DMS53 treated with DMSO at 0.1 percent for 48 hours (cell line): ENCODE measurements around the gene SHISA5.
"Not testable (repeated sequence)": the region's sequence is repeated elsewhere in the genome, so short reads cannot be mapped to it uniquely, and the experiment has no call there.

Experiments used
- DNase-seq: peaks from one replicate; lab custom pipeline; 2025; ENCODE audit not compliant: unreplicated experiment; lab: John Stamatoyannopoulos, UW

SHISA5 gene

DNA sequence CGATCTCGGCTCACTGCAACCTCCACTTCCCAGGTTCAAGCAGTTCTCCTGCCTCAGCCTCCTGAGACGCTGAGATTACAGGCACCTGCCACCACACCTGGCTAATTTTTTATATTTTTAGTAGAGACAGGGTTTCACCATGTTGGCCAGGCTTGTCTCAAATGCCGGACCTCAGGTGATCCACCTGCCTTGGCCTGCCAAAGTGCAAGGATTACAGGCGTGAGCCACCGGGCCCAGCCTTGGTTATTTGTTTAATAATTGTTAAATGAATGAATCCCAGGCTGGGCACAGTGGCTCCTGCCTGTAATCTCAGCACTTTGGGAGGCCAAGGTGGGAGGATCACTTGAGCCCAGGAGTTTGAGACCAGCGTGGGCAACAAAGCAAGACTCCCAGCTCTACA lies 42.2 kb downstream of the SHISA5 start:
- not testable (repeated sequence) for DNase-seq

DNA sequence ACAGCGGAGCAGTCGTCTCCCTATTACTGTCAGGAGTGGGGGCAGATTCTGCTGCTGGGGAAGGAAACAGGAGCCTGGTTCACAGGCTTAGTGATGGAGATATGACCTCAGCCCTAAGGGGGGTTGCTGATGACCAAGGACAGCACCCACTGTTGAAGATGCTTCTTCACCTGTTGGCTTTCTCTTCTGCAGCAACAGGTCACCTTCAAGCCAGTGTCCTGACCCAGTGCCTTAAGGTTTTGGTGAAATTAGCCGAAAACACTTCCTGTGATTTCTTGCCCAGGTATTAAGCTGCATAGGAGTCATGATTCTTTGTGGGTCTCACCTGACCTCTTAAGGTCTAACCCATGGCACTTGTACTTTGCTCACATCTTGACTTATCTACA lies 43.5 kb downstream of the SHISA5 start:
- no peak for DNase-seq

DNA sequence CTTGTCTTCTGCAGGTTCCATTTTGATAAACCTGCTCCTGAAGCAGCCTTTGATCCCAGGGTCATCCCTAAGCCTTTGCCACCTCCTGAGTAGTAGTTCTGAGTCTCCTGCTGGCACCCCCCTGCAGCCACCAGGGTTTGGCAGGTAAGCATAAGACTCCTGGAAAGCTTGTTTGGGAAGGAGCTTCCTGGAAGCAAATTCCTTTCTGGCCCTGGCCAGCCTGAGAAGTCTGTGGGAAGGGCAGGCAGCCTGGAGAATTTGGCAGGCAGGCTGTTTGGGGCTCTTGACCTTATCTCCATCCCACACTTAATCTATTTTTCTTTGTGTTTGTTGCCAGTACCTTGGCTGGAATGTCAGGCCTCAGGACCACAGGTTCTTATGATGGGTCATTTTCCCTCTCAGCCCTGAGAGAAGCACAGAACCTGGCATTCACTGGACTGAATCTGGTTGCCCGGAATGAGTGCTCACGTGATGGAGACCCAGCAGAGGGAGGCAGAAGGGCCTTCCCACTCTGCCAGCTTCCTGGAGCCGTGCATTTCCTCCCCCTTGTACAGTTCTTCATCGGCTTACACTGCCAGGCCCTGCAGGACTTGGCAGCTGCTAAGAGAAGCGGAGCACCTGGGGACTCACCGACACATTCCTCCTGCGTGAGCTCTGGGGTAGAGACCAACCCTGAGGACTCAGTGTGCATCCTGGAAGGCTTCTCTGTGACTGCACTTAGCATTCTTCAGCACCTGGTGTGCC lies 44.0 kb downstream of the SHISA5 start:
- DNase-seq, result no peak

DNA sequence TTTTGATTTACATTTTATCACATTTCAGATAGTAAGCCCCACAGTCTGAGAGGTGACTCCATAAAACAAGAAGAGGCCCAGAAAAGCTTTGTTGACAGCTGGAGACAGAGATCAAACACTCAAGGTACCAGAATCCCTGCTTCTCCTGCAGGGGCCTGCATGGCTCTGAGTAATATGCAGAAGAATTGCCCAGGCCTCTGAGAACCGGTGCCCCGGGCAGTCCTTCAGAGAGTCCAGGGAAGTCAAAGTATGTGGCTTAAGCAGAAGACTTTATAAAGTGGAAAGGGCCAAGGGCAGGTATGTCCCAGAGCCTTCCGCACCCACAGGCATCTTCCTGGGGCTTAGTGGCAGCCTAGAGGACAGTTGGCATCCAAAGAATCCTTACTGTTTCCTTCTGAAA lies 44.6 kb downstream of the SHISA5 start:
- DNase-seq, result no peak

DNA sequence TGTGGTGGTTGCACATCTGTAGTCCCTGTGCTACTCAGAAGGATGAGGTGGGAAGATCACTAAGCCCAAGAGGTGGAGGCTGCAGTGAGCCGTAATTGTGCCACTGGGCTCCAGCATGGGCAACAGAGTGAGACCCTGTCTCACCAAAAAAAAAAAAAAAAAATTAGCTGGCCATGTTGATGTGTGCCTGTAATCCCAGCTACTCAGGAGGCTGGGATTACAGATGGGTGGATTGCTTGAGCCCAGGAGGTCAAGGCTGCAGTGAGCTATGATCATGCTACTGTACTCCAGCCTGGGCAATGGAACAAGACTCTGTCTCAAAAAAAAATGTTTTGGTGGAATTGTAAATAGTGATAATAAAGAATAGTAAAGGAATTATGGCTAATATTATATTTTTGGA lies 47.5 kb downstream of the SHISA5 start:
- DNase-seq, result no peak

DNA sequence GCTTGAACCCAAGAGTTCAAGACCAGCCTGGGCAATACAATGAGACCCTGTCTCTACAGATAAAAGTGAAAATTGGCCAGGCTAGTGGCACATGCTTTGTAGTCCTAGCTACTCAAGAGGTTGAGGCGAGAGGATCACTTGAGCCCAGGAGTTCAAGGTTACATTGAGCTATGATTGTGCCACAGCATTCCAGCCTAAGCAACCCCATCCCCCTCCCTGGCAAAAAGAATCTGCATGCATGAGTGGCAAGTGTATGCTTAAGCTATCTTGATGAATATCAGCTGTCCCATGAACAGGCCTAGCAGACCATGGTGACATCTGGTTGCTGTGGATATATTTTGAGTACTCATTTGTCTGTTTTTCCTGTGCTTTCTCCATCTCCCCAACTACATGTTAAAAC lies 52.7 kb downstream of the SHISA5 start:
- peak; percentile 26 for DNase-seq

DNA sequence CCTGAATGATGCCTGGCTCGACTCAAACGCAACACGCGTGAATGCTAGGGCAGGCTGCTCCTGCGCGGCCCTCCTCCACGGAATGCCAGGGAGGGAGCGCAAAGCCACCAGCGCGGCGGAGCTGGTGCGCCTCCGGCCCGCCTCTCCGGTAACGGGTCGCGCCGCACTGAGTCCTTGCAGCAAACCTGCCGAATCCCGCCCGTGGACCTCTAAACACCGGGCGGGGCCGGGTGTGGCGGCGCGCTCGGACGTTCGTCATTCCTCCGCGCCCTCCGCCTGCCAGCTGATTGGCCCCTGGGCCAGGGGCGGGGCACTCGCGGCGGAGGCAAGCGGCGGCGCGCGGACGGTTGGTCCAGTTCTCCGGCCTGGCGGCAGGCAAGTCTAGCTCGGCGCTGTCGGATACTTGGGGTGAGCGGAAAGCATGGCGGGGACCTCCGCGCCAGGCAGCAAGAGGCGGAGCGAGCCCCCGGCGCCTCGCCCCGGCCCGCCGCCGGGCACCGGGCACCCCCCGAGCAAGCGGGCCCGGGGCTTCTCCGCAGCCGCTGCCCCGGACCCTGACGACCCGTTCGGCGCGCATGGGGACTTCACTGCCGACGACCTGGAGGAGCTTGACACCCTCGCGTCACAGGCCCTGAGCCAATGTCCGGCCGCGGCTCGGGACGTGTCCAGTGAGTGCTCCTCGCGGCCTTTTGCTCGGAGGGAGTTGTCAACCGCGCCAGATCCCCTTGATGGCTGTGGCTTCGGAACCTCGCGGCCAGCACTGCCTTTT lies 57.4 kb downstream of the SHISA5 start, which contains the start of gene ATRIP:
Gene ATRIP, plus strand, starts transcription at position 313 of the 769 bp plus-strand sequence. Its CDS starts 109 bp downstream, at position 422.
- peak; percentile 14 for DNase-seq

DNA sequence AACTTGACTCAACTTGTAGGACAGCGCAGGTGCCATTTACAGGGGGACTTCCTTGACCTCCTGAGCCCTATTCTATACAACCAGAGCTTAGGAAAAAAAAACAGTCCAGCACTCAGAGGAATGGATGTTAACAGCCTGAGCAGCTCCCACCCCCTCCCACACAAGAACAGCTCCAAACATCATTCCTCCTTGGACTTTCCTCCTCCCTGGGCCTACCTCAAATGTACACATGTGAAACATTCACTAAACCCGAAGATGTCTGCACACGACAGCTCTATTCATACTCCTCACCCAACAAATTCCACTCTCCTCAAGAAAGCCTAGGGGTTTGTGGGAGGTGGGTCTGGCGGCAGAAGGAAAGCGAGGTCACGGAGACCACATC lies 57.9 kb downstream of the SHISA5 start:
- no peak for DNase-seq

DNA sequence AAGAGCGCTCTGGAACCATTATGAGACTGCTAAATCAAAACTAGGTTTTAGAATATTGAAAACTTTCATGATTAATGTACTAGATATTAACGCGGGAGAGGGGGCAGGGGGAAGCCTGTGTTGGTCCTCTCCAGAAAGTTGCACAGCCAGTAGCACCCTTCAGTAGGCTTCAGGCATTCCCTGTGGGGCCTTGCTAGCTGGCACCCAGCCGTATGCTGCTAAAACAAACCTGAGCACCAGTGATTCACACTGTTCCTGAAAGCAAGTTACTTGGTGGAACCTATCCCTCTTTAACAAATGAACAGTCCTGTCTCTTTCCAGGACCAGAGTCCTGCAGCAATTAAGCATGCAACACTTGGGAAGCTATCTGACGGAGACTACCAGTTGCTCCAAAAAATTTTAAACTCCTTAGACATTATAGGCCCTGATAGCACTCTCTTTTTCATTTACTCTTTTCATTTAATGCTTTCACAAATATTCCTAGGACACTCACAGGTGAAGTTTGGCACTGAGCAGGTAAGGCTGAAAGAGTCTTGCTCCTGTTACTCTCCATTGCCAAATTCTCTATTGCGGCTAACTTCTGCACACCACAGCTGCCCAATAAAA lies 58.6 kb downstream of the SHISA5 start:
- DNase-seq, result no peak

DNA sequence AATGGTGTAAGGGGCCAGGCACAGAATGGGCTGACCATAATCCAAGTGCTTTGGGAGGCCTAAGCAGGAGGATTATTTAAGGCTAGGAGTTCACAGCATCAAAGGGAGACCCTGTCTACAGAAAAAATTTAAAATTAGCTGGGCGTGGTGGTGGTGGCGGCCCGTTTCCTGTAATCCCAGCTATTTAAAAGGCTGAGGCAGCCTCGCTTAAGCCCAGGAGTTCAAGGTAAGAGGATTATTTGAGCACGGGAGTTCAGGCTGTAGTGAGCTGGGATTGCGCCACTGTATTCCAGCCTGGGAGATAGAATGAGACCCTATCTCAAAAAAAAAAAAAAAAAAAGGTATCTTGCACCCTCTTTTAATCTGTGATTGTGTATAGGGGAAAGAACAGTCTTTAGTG lies 62.0 kb downstream of the SHISA5 start:
- no peak for DNase-seq

DNA sequence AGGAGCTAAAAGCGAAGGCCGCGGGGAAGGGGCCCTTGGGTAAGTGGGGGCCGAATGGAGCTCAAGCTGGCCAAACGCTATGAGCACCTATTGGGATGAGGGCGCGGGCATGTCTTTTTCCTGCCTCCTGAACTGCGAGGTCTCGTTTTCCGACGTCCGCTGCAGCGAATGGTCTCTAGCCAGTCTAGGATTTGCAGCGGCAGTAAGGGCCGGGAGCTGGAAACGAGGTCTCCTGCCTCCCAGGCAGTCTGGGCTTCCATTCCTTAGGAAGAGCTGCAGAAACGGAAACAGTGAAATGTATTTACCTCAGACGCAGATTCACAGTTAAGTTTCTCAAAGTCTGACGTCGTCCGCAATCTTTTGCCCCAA lies 63.4 kb downstream of the SHISA5 start:
- no peak for DNase-seq

DNA sequence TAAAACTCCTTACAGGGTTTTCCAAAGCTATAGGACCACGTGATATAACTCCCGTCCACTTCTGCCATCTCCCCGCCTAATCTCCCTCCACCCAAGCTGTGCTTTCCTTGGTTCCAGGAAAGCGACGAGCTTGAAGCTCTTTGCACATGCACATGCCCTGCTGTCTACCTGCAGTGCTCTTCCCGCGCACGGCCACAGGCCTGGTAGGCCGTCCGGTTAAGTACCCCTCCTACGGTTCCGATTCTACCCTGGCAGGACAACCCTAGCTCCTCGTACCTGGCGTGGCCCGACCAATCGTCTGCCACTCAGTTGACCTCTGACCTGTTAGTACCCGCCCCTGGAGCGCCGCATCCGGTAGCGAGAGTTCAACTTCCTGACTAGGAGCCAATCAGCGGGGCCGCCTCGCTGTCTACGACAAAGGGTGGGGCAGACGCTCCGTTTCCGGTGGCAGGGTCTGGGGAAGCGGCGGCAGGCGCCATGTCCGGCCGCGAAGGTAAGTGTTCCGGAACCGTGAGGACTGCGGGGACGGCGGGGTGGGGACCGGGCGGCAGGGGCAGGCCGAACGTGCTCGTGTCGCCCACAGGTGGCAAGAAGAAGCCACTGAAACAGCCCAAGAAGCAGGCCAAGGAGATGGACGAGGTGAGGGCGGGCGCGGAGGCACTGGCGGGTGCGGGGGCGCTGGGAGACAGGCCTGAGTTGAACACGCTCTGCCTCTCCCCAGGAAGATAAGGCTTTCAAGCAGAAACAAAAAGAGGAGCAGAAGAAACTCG lies 64.0 kb downstream of the SHISA5 start, which contains the start of the genes CCDC51 and TMA7:
Gene CCDC51, minus strand, starts transcription at position 300 of the 770 bp plus-strand sequence. CDS start 4,991 bp downstream, outside the sequence.
Gene TMA7, plus strand, starts transcription at position 438 of the 770 bp plus-strand sequence. Its CDS starts 40 bp downstream, at position 478.
- peak; percentile 61 for DNase-seq

DNA sequence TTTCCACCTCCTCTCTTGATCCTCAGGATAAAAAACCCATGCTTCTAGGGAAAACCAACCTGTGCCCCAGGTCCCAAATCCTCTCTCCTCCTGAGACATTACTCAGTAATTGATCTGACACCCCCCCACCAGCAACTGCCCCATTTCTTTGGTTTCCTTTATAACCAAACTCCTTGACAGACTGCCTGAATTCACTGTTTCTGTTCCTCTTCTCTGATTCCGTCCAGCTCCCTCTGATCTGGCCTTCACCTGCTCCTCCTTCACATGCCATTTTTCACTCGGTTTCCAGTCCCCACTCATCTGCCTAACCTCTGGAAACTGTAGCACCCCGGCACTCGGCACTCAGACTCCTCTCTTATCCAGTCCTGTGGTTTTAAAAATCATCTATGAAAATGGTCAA lies 66.2 kb downstream of the SHISA5 start:
- DNase-seq, result no peak

DNA sequence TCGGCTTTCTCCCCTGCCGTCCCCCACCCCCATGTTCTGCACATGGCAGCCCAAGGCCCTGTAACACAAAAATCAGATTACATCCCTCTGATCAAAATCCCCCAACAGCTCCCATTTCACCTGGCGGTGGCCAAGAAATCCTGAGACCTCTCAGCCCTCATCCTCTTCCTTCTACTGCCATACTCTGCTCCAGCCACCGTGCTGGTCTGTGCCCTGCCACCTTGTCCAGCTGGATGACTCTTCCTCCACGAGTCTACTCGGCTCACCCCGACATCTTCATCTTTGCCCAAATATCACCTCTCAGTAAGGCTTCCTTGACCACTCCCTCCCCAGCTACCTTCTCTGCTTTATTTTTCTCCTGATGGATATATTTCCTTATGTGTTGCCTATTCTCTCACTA lies 67.1 kb downstream of the SHISA5 start:
- DNase-seq, result no peak

DNA sequence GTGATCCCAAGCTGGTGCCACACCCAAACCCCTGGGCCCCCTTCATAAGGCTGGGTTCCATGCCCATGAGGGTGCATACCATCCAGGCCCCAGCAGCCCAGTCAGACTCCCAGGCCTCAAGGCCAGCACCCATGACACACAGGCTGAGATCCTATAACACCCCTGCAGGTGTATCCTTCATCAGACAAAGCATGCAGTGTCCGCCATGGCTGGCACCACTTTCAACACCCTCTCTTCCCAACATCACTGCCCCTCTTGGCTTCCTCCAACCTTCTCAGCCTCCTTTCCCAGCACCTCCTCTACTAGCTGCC lies 67.5 kb downstream of the SHISA5 start:
- no peak for DNase-seq

DNA sequence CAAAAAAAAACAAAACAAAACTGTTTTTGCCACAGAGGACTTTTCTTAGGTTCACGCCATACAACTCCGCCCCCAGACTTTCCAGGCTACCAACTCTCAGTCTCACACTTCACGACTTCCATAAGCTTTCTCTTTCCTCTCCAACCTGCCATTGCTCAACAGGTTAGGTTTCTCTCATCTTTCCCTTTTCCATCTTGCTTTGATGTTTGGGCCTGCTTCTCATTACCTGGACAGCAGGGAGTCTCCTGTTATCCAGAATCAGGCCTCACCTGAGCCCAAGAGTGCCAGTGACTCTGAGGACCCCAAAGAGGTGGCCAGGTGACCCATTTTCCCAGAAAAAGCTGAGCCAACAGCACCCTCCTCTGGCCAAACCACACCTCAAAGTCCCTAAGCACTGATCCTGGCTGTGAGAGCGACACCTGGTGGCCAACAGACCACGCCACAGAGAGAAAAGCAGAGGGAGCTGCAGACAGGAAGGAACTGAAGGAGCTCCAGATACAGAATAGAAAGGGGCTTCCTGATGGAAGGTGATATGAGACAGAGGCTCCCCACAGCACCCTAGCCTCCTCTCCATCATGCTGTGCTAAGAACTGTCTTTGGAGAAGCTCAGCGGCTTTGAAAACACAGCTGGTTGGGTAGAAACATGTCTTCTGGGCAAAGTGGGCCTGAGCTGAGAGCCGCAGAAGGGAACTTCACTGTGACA lies 68.0 kb downstream of the SHISA5 start:
- DNase-seq, result peak; percentile 17

DNA sequence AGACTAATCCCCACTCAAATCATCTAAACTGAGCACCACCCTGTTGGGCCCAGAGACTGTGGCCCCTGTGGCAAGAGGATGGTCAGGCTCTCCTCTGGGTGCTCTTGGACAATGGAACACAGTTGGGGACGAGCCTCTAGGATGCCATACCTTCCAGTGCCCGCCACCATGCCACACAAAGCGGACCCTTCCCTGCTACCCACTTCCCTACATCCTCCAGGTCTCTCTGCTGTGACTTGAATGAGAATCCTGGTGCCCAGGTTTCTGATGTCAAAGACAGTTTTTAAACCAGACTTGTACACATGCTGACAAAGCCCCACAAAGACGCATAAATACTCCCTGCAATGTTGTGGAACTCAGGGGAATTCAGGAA lies 68.8 kb downstream of the SHISA5 start:
- no peak for DNase-seq

DNA sequence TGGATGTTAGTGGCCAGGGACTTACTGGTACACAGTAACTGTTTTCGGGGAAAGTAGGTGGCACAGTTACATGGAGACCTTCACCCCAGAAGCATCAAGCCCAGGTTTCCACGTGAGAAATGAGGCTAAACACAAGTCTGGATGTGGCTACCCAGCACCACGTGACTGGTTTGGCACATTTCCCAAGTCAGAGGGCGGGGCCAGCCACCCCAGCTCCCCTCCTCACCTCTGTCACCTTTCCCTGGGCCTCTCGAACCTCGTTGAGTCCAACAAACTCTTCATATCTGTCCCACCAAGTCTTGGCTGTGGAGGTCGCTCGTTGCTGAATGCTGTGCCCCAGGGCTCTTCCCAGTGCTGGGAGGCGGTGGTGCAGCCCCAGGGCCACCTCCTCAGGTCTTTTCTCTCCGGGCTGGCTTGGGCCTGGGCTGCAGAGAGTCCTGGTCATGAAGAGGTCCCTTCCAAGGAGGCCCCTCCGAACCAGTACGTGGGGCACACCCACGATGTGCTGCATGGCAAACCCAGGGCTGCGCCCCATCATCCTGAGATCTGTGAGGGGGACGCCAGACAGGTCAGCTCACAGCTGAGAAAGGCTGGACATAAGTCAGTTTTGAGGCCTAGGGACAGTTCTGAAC lies 69.3 kb downstream of the SHISA5 start:
- DNase-seq, result no peak

DNA sequence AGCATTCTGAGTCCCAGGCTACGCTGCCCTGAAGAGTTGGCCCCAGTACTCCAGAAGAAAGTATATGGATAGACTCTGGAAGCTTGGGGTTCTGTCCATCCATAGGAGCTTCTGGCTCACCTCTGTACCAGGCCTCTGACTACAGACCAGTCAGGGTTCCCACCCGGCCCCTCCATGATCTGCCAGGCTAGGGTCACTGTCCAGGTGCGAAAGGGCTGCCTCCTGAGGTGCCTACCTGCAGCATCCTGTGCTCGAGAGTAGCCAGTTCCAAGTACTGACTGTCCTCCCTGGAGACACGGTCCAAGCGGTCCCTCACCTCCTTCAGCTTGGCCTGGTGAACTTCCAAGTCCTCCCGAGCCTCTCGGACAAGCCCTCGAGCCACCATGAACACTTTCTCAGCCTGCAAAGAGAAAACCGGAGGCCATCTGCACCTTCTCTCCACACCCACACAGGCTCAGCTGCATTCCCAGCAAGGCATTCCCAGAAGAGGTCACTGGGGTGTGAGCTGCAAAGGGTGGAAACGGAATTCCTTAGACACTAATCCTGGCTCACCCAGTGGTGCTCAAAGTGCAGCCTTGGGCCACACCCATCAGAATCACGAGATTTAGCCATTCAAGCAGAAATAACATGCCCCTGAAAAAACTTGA lies 70.4 kb downstream of the SHISA5 start:
- DNase-seq, result no peak
